ENCODE measurements around the gene ZNF514.

Gene ZNF514

DNA sequence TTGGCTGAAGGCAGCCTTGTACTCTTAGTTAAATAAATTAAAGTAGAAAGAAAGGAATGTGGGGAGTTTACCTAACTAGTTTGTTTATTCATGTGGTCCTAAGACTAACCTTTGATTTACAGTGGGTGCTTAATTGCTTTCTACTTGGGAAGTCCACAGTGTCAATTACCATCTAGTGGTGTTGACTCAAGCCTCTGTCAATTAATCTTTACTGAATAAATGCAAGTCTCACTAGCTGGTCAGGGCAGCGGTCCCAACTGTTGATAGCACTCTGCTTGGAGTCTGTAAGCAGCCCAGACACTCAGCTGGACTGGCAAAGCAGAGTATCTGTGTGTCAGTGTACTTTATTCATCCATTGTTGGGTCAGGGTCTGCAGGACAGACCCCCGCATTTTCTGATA, 15.8 kb downstream of the ZNF514 start:
- DNase-seq (ENCODE audit: extremely low read depth, low read depth), result no peak
- TF ChIP-seq, protein P1, sequence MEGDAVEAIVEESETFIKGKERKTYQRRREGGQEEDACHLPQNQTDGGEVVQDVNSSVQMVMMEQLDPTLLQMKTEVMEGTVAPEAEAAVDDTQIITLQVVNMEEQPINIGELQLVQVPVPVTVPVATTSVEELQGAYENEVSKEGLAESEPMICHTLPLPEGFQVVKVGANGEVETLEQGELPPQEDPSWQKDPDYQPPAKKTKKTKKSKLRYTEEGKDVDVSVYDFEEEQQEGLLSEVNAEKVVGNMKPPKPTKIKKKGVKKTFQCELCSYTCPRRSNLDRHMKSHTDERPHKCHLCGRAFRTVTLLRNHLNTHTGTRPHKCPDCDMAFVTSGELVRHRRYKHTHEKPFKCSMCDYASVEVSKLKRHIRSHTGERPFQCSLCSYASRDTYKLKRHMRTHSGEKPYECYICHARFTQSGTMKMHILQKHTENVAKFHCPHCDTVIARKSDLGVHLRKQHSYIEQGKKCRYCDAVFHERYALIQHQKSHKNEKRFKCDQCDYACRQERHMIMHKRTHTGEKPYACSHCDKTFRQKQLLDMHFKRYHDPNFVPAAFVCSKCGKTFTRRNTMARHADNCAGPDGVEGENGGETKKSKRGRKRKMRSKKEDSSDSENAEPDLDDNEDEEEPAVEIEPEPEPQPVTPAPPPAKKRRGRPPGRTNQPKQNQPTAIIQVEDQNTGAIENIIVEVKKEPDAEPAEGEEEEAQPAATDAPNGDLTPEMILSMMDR (IDR thresholded peaks at IDR 0.05; ENCODE audit: low read depth, low read length, missing control alignments), result no peak
- no peak overlapping the region for H3K4me3 ChIP-seq (replicated peaks; ENCODE audit: low read depth, low read length)

DNA sequence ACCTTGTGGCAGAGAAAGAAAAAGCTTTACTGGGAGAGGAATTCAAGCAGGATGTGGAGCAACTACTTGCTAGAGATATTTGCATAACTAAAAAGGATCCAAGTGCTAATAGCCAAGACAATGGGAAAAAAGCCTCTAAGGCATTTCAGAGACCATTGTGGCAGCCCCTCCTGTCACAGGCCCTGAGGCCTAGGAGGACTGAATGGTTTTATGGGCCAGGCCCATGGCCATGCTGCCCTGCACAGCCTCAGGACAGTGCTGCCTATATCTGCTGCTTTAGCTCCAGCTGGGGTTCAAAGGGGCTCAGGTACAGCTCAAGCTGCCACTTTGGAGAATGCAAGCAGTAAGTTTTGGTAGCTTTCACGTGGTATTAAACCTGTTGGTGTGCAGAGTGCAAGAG, 20.9 kb downstream of the ZNF514 start:
- TF ChIP-seq, protein P1 (IDR thresholded peaks at IDR 0.05; ENCODE audit: low read depth, low read length, missing control alignments), result no peak
- no peak overlapping the region for H3K4me3 ChIP-seq (replicated peaks; ENCODE audit: low read depth, low read length)
- DNase-seq (ENCODE audit: extremely low read depth, low read depth), result no peak

DNA sequence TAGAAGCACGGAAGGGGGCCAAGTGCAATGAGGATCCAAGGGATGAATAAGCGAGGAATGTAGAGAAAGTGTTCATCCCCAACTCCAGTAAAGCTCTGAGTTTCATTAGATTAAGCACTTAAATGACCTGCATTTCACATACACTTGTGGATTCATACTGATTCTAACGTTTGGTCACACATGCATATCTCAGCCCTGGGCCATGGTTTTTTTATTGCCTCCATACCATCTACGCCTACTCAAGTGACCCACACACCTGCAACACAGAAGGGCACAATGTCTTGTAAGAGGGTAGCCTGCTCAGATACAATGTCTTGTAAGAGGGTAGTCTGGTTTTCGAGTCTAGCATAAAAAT, 37.5 kb downstream of the ZNF514 start:
- H3K4me3 ChIP-seq (replicated peaks; ENCODE audit: low read depth, low read length), result peak overlapping the region; percentile 79
- DNase-seq (ENCODE audit: extremely low read depth, low read depth), result no peak

DNA sequence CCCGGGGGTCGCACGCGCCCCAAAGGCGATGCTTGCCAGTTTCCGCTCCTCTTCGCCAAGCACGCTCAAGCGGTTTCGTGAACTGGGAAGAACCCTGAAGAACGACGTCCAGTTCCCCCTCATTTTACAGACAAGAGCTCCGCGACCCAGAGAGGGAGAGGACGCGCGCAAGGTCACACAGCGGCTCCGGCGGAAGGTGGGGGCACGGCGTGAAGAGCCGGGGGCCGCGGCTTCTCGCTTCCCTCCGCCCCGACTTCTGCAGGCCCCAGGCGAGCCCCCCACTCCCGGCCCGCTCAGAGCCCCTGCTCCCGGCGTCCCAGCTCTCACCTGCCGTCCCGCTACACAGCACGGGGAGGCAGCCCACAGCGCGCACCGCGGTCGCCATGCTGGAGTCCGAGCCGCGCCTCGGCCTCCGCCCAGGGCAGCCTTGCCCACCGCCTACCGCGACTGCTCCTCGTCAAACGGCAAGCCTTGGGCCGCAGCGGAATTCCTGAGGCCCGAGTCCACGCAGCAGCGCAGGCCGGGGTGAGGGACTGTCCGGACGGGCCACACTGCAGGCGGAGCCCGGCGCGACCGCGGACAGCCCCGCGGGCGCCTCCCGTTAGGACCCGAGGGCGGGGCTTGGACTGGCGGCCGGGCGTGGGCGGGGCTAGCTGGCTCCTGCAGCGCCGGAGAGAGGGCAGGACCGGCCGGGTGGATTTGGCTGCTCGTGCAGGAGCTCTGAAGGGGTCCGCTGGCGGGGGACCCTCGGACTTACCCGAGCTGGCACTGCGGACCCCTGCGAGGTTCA, 38.0 kb downstream of the ZNF514 start, which contains the start of gene MRPS5:
TSS of gene MRPS5 (minus strand) at position 402 of the 790 bp plus-strand sequence. CDS start at position 385, 17 bp downstream.
- peak; percentile 10 for DNase-seq (ENCODE audit: extremely low read depth, low read depth)
- TF ChIP-seq, protein P1 (IDR thresholded peaks at IDR 0.05; ENCODE audit: low read depth, low read length, missing control alignments), result no peak

More for the DNA sequence above, 37.5 kb downstream of the ZNF514 start:
- TF ChIP-seq, protein P1 (IDR thresholded peaks at IDR 0.05; ENCODE audit: low read depth, low read length, missing control alignments), result no peak

DNA sequence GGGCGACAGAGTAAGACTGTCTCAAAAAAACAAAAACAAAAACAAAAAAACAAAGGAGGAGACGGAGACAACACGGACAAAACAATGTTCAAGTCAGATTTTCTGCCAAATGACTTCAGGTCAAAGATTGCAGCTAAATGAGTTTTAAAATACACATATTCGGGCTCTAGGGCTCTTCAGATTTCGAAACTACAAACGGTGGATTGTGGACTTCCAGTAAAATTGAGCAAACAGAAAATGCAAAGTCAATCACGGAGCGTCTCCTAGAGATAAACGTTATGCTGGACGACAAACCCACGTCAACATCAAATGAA, 38.6 kb downstream of the ZNF514 start:
- DNase-seq (ENCODE audit: extremely low read depth, low read depth), result no peak
- TF ChIP-seq, protein P1 (IDR thresholded peaks at IDR 0.05; ENCODE audit: low read depth, low read length, missing control alignments), result no peak
- peak overlapping the region; percentile 79 for H3K4me3 ChIP-seq (replicated peaks; ENCODE audit: low read depth, low read length)

More for the DNA sequence above, 38.0 kb downstream of the ZNF514 start, which contains the start of gene MRPS5:
- H3K4me3 ChIP-seq (replicated peaks; ENCODE audit: low read depth, low read length), result peak within 1 kb of the TSS; percentile 79

DNA sequence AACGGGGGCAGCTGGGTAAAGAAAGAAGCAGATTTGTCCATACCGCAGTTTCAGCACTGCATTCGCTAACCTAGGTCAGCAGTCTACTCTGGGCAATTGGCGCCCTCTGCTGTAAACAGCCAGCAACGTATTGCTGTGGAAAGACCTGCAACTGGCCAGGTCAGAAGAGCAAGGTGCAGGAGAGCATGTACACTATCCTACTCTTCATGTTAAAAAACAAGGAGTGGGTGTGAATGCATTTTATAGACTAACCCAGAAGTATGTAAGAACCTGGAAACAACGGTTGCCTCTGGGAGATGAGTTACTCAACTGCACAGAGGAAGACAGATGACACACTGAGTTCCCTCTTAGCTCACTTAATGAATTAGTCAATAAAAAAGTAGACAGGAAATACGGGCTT, 44.2 kb downstream of the ZNF514 start:
- no peak overlapping the region for H3K4me3 ChIP-seq (replicated peaks; ENCODE audit: low read depth, low read length)
- DNase-seq (ENCODE audit: extremely low read depth, low read depth), result peak; percentile 22
- TF ChIP-seq, protein P1 (IDR thresholded peaks at IDR 0.05; ENCODE audit: low read depth, low read length, missing control alignments), result peak; percentile 84

Measured in HFF-Myc (cell line).